ENCODE results near the gene NPHS1.

DNA sequence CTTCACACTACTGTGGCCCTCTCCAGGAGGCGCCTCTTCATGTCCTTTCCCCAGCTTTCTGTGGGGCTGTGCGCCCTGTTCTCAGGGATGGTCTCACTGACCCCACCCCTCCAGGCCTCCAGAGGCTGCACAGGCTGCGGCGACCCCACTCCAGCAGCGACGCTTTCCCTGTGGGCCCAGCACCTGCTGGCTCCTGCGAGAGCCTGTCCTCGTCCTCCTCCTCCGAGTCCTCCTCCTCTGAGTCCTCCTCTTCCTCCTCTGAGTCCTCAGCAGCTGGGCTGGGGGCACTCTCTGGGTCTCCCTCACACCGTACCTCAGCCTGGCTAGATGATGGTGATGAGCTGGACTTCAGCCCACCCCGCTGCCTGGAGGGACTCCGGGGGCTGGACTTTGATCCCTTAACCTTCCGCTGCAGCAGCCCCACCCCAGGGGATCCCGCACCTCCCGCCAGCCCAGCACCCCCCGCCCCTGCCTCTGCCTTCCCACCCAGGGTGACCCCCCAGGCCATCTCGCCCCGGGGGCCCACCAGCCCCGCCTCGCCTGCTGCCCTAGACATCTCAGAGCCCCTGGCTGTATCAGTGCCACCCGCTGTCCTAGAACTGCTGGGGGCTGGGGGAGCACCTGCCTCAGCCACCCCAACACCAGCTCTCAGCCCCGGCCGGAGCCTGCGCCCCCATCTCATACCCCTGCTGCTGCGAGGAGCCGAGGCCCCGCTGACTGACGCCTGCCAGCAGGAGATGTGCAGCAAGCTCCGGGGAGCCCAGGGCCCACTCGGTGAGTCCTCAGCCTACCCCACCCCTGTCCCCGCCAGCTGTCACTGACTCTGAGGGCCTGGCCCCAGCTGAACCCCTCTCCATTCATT is 65.8 kb downstream of the NPHS1 start:
- TF ChIP-seq JUND (IDR thresholded peaks at IDR 0.05; ENCODE audit: low read length) (no peak), RFX5 (IDR thresholded peaks at IDR 0.05; ENCODE audit: borderline replicate concordance, low read depth, low read length) (no peak), POLR2AphosphoS5 (IDR thresholded peaks at IDR 0.05; ENCODE audit: low read depth, low read length) (no peak)
